Measurements from ENCODE around the gene MGAT4A. TPM values are rescaled to one million over a fixed set of nuclear protein-coding genes. Genes with fewer than 3 reads are reported as not detected.

Gene MGAT4A
- total RNA-seq, 1 experiment from 2014 or later = 23.0 TPM

DNA sequence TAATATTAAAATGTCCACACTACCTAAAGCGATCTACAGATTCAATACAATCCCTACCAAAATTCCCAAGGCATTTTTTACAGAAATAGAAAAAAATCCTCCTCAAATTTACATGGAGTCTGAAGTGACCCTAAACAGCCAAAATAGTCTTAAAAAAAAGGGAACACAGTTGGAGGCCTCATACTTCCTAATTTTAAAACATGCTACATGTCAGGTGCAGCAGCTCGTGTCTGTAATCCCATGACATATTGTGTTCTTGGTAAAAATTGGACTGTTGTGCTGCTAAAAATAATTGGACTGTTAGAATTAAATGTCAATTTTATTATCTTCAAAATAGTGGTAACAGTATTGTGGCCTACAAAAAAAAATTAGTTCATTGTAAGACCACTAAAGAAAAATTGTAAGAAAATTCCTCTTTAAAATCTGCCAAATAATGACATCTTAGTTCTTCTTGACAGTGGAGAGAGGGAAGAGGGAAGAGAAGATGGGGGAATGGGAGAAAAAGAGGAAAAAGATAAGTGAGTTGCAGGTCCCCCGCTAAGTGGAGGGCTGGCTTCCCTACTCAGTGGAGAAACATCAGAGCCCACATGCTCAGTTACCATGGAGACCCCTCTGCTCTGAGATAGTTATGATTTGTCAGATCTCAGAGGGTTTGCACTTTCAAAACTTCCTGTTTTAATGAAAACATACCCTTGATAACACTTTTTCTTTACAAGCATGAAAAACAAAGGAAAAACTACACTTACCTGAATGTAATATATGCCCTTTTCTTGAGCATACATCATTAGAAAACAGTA, 76.0 kb downstream of the MGAT4A start:
- Mint-ChIP-seq H3K9me3 (ENCODE audit: low read depth, unreplicated experiment) (no peaks in the 10 kb centered on the region), H3K27me3 (ENCODE audit: unreplicated experiment) (no peaks in the 10 kb centered on the region), H3K36me3 (ENCODE audit: insufficient read depth, unreplicated experiment) (no peaks in the 10 kb centered on the region), H3K27ac (ENCODE audit: unreplicated experiment) (no peak overlapping the region), H3K4me3 (ENCODE audit: low read depth, unreplicated experiment) (no peak overlapping the region), H3K4me1 (ENCODE audit: low read depth, unreplicated experiment) (peaks cover under 1% of the 10 kb centered on the region)
- intact Hi-C loops (cut with micrococcal nuclease; ENCODE audit: unreplicated experiment) = no loop called here
- TF ChIP-seq, protein P1, sequence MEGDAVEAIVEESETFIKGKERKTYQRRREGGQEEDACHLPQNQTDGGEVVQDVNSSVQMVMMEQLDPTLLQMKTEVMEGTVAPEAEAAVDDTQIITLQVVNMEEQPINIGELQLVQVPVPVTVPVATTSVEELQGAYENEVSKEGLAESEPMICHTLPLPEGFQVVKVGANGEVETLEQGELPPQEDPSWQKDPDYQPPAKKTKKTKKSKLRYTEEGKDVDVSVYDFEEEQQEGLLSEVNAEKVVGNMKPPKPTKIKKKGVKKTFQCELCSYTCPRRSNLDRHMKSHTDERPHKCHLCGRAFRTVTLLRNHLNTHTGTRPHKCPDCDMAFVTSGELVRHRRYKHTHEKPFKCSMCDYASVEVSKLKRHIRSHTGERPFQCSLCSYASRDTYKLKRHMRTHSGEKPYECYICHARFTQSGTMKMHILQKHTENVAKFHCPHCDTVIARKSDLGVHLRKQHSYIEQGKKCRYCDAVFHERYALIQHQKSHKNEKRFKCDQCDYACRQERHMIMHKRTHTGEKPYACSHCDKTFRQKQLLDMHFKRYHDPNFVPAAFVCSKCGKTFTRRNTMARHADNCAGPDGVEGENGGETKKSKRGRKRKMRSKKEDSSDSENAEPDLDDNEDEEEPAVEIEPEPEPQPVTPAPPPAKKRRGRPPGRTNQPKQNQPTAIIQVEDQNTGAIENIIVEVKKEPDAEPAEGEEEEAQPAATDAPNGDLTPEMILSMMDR (IDR thresholded peaks at IDR 0.05; ENCODE audit: unreplicated experiment) = no peak
- no TSS peak for BruUV-seq (replicated peaks)
- no peak for DNase-seq
- CTCF ChIA-PET = no interaction called here

DNA sequence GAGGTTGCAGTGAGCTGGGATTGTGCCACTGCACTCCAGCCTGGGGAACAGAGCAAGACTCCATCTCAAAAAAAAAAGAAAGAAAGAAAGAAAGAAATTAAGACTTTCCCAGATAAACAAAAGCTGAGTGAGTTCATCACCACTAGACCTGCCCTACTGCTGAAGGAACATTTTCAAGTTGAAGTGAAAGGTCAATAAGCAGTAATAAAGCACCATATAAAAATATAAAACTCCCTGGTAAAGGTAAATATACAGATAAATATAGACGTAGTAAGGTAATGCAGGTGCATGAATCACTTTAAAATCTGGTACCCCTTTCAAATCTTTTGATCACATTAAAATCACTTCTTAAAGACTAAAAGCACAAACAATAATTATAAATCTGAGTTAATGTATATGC, 79.9 kb downstream of the MGAT4A start:
- no TSS peak for BruUV-seq (replicated peaks)
- Mint-ChIP-seq H3K36me3 (ENCODE audit: insufficient read depth, unreplicated experiment) (no peaks in the 10 kb centered on the region), H3K4me3 (ENCODE audit: low read depth, unreplicated experiment) (no peak overlapping the region), H3K27ac (ENCODE audit: unreplicated experiment) (no peak overlapping the region), H3K4me1 (ENCODE audit: low read depth, unreplicated experiment) (peaks cover 7% of the 10 kb centered on the region), H3K27me3 (ENCODE audit: unreplicated experiment) (no peaks in the 10 kb centered on the region), H3K9me3 (ENCODE audit: low read depth, unreplicated experiment) (no peaks in the 10 kb centered on the region)
- no peak for DNase-seq
- intact Hi-C loops (cut with micrococcal nuclease; ENCODE audit: unreplicated experiment) = no loop called here
- CTCF ChIA-PET = no interaction called here
- TF ChIP-seq, protein P1 (IDR thresholded peaks at IDR 0.05; ENCODE audit: unreplicated experiment) = no peak

DNA sequence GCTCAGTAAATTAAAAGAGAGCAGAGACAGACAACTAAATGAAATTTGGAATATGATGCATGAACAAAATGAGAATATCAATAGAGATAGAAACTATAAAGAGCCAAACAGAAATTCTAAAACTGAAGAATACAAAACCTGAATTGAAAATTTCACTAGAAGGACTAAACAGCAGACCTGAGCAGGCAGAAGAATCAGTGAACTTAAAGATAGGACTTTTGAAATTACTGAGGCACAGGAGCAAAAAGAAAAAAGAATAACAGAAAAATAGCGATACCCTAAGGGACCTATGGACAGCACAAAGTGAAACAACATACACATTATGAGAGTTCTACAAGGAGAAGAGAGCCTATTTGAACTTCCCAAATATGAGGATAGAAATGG, 80.9 kb downstream of the MGAT4A start:
- no peak for DNase-seq
- TF ChIP-seq, protein P1 (IDR thresholded peaks at IDR 0.05; ENCODE audit: unreplicated experiment) = no peak
- no peaks in the 10 kb centered on the region for H3K9me3 Mint-ChIP-seq (ENCODE audit: low read depth, unreplicated experiment)
- H3K36me3 Mint-ChIP-seq (ENCODE audit: insufficient read depth, unreplicated experiment) = no peaks in the 10 kb centered on the region
- no peak overlapping the region for H3K27ac Mint-ChIP-seq (ENCODE audit: unreplicated experiment)
- H3K4me3 Mint-ChIP-seq (ENCODE audit: low read depth, unreplicated experiment) = no peak overlapping the region
- BruUV-seq (replicated peaks) = no TSS peak
- intact Hi-C loops (cut with micrococcal nuclease; ENCODE audit: unreplicated experiment) = loop anchor here (1.0 kb wide), 2 partner anchors 187 to 416 kb away; no protein-coding TSS in a partner anchor
- H3K27me3 Mint-ChIP-seq (ENCODE audit: unreplicated experiment) = no peaks in the 10 kb centered on the region
- H3K4me1 Mint-ChIP-seq (ENCODE audit: low read depth, unreplicated experiment) = peaks cover 7% of the 10 kb centered on the region
- CTCF ChIA-PET = interaction anchor here (0.8 to 1.7 kb wide), 11 partner anchors 41 to 416 kb away, joined by 3 to 25 read pairs (median 5); partner anchors contain the start of genes COA5, CRACDL and UNC50

DNA sequence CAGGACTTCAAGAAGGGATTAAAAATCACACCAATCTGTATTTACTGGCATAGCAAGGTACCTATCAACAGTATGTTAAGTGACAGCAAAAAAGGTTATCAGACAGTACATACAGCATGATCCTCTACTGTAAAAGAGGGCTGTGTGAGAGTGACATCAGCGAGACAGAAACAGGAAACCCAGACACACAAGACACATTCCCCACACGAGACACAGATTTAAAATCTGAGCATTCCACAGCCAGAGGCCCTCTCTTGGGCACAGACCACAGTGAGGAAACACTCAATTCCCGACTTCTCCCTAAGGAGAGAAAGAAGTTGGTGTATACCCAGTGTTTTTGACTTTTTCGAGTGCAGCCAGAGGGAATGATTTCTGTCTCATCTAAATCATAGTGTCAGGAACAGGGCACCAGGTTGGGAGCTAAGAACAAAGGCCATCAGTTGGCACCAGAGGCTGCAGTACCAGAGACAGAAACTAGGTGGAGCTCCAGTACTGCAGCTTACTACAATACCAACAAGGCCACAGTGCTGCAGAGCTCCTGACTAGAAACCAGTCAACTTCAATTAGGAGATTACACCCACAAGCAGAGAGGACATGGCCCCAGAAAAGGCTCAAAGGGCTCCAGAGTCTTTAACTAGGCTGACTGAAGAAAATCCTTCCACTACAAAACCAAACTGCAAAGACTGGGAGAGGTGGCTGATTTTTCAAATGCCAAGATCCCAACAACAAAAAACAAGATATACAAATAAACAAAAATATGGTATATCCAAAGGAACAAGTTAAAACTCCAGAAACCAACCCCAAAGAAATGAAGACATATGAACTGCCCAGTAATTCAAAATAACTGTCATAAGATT, 81.6 kb downstream of the MGAT4A start:
- intact Hi-C loops (cut with micrococcal nuclease; ENCODE audit: unreplicated experiment) = loop anchor here (1.0 kb wide), 2 partner anchors 188 to 417 kb away; no protein-coding TSS in a partner anchor
- no TSS peak for BruUV-seq (replicated peaks)

More for the DNA sequence above, 81.6 kb downstream of the MGAT4A start:
- Mint-ChIP-seq H3K27me3 (ENCODE audit: unreplicated experiment) (no peaks in the 10 kb centered on the region), H3K9me3 (ENCODE audit: low read depth, unreplicated experiment) (no peaks in the 10 kb centered on the region), H3K4me1 (ENCODE audit: low read depth, unreplicated experiment) (peaks cover 7% of the 10 kb centered on the region), H3K27ac (ENCODE audit: unreplicated experiment) (no peak overlapping the region), H3K4me3 (ENCODE audit: low read depth, unreplicated experiment) (no peak overlapping the region), H3K36me3 (ENCODE audit: insufficient read depth, unreplicated experiment) (no peaks in the 10 kb centered on the region)
- DNase-seq = peak; percentile 75
- CTCF ChIA-PET = interaction anchor here (0.6 to 1.7 kb wide), 13 partner anchors 40 to 429 kb away, joined by 3 to 25 read pairs (median 5); partner anchors contain the start of genes COA5, CRACDL, MGAT4A and UNC50
- TF ChIP-seq, protein P1 (IDR thresholded peaks at IDR 0.05; ENCODE audit: unreplicated experiment) = peak; percentile 94

All from Calu3 (cell line).